ENCODE data around the gene MCRS1.

GRCh38 chr12:49559011-49559675 is 8.8 kb downstream of the MCRS1 start:
- TF ChIP-seq, protein P1, sequence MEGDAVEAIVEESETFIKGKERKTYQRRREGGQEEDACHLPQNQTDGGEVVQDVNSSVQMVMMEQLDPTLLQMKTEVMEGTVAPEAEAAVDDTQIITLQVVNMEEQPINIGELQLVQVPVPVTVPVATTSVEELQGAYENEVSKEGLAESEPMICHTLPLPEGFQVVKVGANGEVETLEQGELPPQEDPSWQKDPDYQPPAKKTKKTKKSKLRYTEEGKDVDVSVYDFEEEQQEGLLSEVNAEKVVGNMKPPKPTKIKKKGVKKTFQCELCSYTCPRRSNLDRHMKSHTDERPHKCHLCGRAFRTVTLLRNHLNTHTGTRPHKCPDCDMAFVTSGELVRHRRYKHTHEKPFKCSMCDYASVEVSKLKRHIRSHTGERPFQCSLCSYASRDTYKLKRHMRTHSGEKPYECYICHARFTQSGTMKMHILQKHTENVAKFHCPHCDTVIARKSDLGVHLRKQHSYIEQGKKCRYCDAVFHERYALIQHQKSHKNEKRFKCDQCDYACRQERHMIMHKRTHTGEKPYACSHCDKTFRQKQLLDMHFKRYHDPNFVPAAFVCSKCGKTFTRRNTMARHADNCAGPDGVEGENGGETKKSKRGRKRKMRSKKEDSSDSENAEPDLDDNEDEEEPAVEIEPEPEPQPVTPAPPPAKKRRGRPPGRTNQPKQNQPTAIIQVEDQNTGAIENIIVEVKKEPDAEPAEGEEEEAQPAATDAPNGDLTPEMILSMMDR (IDR thresholded peaks at IDR 0.05), result no peak
- TF ChIP-seq EP300 (IDR thresholded peaks at IDR 0.05), result no peak
